ENCODE measurements around the gene KLHL2.

GRCh38 chr4:165345666-165346417, 138.5 kb downstream of the KLHL2 start:
- no peak for TF ChIP-seq GATA2 (IDR thresholded peaks at IDR 0.05; ENCODE audit: low read depth, low read length)
- TF ChIP-seq GATA3 (IDR thresholded peaks at IDR 0.05; ENCODE audit: low read depth, low read length) = no peak
